Thymus (tissue), 11 donors: ENCODE measurements around the gene CEP152. TPM values are rescaled to one million over a fixed set of nuclear protein-coding genes. Genes with fewer than 3 reads are reported as not detected.

Experiments
- DNase-seq, 9 donors: peaks; one replicate each; pipeline ENCODE4 v3.0.0-alpha.2; 2013; ENCODE audit warnings: low spot score in 9 of 9, low read depth in 6 of 9, missing footprints in 1 of 9
- H3K27ac ChIP-seq, 2 donors: one replicate each; pipeline ENCODE4 v1.5.1; 2013; ENCODE audit warnings: control low read depth in 1 of 2, low read depth in 1 of 2, low read length in 1 of 2, mild to moderate bottlenecking in 1 of 2, moderate library complexity in 1 of 2
- H3K27me3 ChIP-seq, 2 donors: one replicate each; pipeline ENCODE4 v1.5.1; 2013; ENCODE audit warnings: low read length in 1 of 2; ENCODE audit not compliant: control insufficient read depth in 2 of 2, insufficient read depth in 1 of 2
- H3K36me3 ChIP-seq, 2 donors: one replicate each; pipeline ENCODE4 v1.5.1; 2013; ENCODE audit warnings: low read length in 1 of 2, mild to moderate bottlenecking in 1 of 2, moderate library complexity in 1 of 2; ENCODE audit not compliant: control insufficient read depth in 2 of 2, insufficient read depth in 2 of 2
- H3K4me1 ChIP-seq, 2 donors: one replicate each; pipeline ENCODE4 v1.5.1; 2013; ENCODE audit warnings: low read length in 2 of 2; ENCODE audit not compliant: control insufficient read depth in 2 of 2, insufficient read depth in 2 of 2
- H3K4me3 ChIP-seq, 2 donors: one replicate each; pipeline ENCODE4 v1.5.1; 2013; ENCODE audit warnings: low read length in 2 of 2, control low read depth in 1 of 2, mild to moderate bottlenecking in 1 of 2
- H3K9me3 ChIP-seq, 2 donors: one replicate each; pipeline ENCODE4 v1.5.1; 2013; ENCODE audit warnings: low read length in 1 of 2, mild to moderate bottlenecking in 1 of 2; ENCODE audit not compliant: control insufficient read depth in 2 of 2, insufficient read depth in 1 of 2
- WGBS: extraction: QIAGEN DNeasy Blood & Tissue Kit; methylation state at CpG from one replicate; pipeline ENCODE4 v1.1.7; 2013; 5-methylcytosine and 5-hydroxymethylcytosine counted together
- polyA plus RNA-seq: library from polyadenylated mRNA; stranded (reverse); fragments of 200-250 nt; gene quantifications from one replicate; pipeline ENCODE4 v1.2.3, GENCODE V29; 2013
- total RNA-seq: library from RNA; stranded (reverse); fragments of 120-200 nt; gene quantifications from one replicate; pipeline ENCODE4 v1.2.4, GENCODE V29; 2013
- donor health status: healthy.

Gene CEP152
- total and polyA plus RNA-seq, 2 donors: 3.0 to 9.1 TPM

GRCh38 chr15:48823237-48823636, 12.4 kb upstream of the CEP152 start:
- H3K36me3 ChIP-seq: no peaks in the 10 kb centered on the region
- 59% methylated on average over 1 of the region's 1 CpG for WGBS
- peaks cover 0 to 4% of the 10 kb centered on the region in 2 donors for H3K9me3 ChIP-seq
- no peak overlapping the region for H3K4me3 ChIP-seq
- H3K27ac ChIP-seq: no peak overlapping the region
- H3K27me3 ChIP-seq: no peaks in the 10 kb centered on the region
- no peaks in the 10 kb centered on the region for H3K4me1 ChIP-seq
- no peak for DNase-seq

GRCh38 chr15:48814286-48814685, 3.4 kb upstream of the CEP152 start:
- 94% methylated on average over 2 of the region's 2 CpGs for WGBS
- H3K27ac ChIP-seq: no peak overlapping the region
- peaks cover 6 to 7% of the 10 kb centered on the region in 2 donors for H3K4me1 ChIP-seq
- H3K27me3 ChIP-seq: peaks cover 0 to 2% of the 10 kb centered on the region in 2 donors
- no peak overlapping the region for H3K4me3 ChIP-seq
- no peaks in the 10 kb centered on the region for H3K36me3 ChIP-seq
- no peaks in the 10 kb centered on the region for H3K9me3 ChIP-seq
- no peak for DNase-seq

GRCh38 chr15:48811325-48811958, 573 bp upstream of the CEP152 start:
- WGBS: 14% methylated on average over 25 of the region's 25 CpGs
- H3K36me3 ChIP-seq: no peaks in the 10 kb centered on the region

GRCh38 chr15:48806151-48806550, 4.7 kb downstream of the CEP152 start:
- 79% methylated on average over 2 of the region's 2 CpGs for WGBS
- peaks cover 6 to 9% of the 10 kb centered on the region in 2 donors for H3K4me1 ChIP-seq
- H3K9me3 ChIP-seq: no peaks in the 10 kb centered on the region
- peak in 2 of 9 donors; percentile 15 to 25 for DNase-seq
- H3K27me3 ChIP-seq: no peaks in the 10 kb centered on the region
- peaks cover 4 to 7% of the 10 kb centered on the region in 2 donors for H3K36me3 ChIP-seq
- H3K27ac ChIP-seq: no peak overlapping the region
- H3K4me3 ChIP-seq: no peak overlapping the region

More at GRCh38 chr15:48811325-48811958, 573 bp upstream of the CEP152 start:
- Histone ChIP-seq H3K4me1 (peaks cover 6 to 8% of the 10 kb centered on the region in 2 donors), H3K4me3 (peak overlapping the region; percentile 56 to 68), H3K27ac (no peak overlapping the region), H3K27me3 (peaks cover 0 to 2% of the 10 kb centered on the region in 2 donors), H3K9me3 (no peaks in the 10 kb centered on the region)
- no peak for DNase-seq

- Histone ChIP-seq H3K4me3 (no peak overlapping the region), H3K36me3 (peaks cover 4 to 7% of the 10 kb centered on the region in 2 donors), H3K9me3 (no peaks in the 10 kb centered on the region), H3K27ac (no peak overlapping the region), H3K4me1 (peaks cover 6 to 9% of the 10 kb centered on the region in 2 donors), H3K27me3 (no peaks in the 10 kb centered on the region)
- WGBS: 73% methylated on average over 2 of the region's 2 CpGs
- DNase-seq: no peak
Observed at GRCh38 chr15:48805591-48805990, 5.3 kb downstream of the CEP152 start.

GRCh38 chr15:48803877-48804276, 7.0 kb downstream of the CEP152 start:
- Histone ChIP-seq H3K36me3 (peaks cover 4 to 7% of the 10 kb centered on the region in 2 donors), H3K9me3 (no peaks in the 10 kb centered on the region), H3K4me3 (no peak overlapping the region), H3K27me3 (no peaks in the 10 kb centered on the region), H3K27ac (no peak overlapping the region), H3K4me1 (peaks cover 0 to 4% of the 10 kb centered on the region in 2 donors)
- DNase-seq: no peak
- WGBS: 98% methylated on average over 2 of the region's 2 CpGs

- Histone ChIP-seq H3K27ac (no peak overlapping the region), H3K9me3 (no peaks in the 10 kb centered on the region), H3K27me3 (no peaks in the 10 kb centered on the region), H3K4me3 (no peak overlapping the region), H3K36me3 (peaks cover 4 to 7% of the 10 kb centered on the region in 2 donors), H3K4me1 (peaks cover 0 to 4% of the 10 kb centered on the region in 2 donors)
- no peak for DNase-seq
Observed at GRCh38 chr15:48802867-48803266, 8.0 kb downstream of the CEP152 start.

GRCh38 chr15:48802257-48802656, 8.6 kb downstream of the CEP152 start:
- WGBS: 94% methylated on average over 3 of the region's 3 CpGs
- Histone ChIP-seq H3K27me3 (no peaks in the 10 kb centered on the region), H3K4me1 (peaks cover 0 to 4% of the 10 kb centered on the region in 2 donors), H3K36me3 (peaks cover 4 to 7% of the 10 kb centered on the region in 2 donors), H3K4me3 (no peak overlapping the region), H3K27ac (no peak overlapping the region), H3K9me3 (no peaks in the 10 kb centered on the region)
- DNase-seq: no peak

- Histone ChIP-seq H3K4me3 (no peak overlapping the region), H3K27me3 (no peaks in the 10 kb centered on the region), H3K36me3 (peaks cover 5 to 10% of the 10 kb centered on the region in 2 donors), H3K9me3 (no peaks in the 10 kb centered on the region), H3K27ac (no peak overlapping the region), H3K4me1 (no peaks in the 10 kb centered on the region)
- 70% methylated on average over 4 of the region's 4 CpGs for WGBS
- peak in 1 of 9 donors; percentile 43 for DNase-seq
Observed at GRCh38 chr15:48800811-48801455, 9.9 kb downstream of the CEP152 start.
